Coronary artery (tissue), 2 donors: ENCODE measurements around the gene CIZ1.

Experiments
- DNase-seq: peaks from one replicate; pipeline ENCODE4 v3.0.0-alpha.2; 2017; ENCODE audit warnings: low spot score
- H3K27ac ChIP-seq, 2 donors: fragments of 200-600 bp; sonication (generic); one replicate each; pipeline ENCODE4 v1.5.1; 2016 to 2019
- H3K4me3 ChIP-seq: fragments of 200-600 bp; sonication (generic); 2 replicates; pipeline ENCODE4 v1.5.1; 2016; ENCODE audit warnings: mild to moderate bottlenecking, moderate library complexity
- CTCF ChIP-seq: fragments of 200-600 bp; sonication (generic); IDR thresholded peaks from one replicate; pipeline ENCODE4 v1.5.1; 2019; ENCODE audit warnings: antibody characterized with exemption

Gene CIZ1

GRCh38 chr9:128151309-128152132 is 39.9 kb downstream of the CIZ1 start:
- H3K4me3 ChIP-seq, result no peak overlapping the region
- DNase-seq, result no peak
- TF ChIP-seq CTCF, result no peak
- H3K27ac ChIP-seq, result no peak overlapping the region

GRCh38 chr9:128150594-128151308 is 40.6 kb downstream of the CIZ1 start:
- TF ChIP-seq CTCF, result no peak
- H3K4me3 ChIP-seq, result no peak overlapping the region
- DNase-seq, result no peak
- H3K27ac ChIP-seq, result no peak overlapping the region

- Histone ChIP-seq H3K27ac (no peak overlapping the region), H3K4me3 (no peak overlapping the region)
- DNase-seq, result no peak
- TF ChIP-seq CTCF, result no peak
These were observed 41.3 kb downstream of the CIZ1 start for GRCh38 chr9:128149951-128150593.

GRCh38 chr9:128149001-128149701 is 42.2 kb downstream of the CIZ1 start, which contains the start of gene LCN2:
LCN2 (plus strand) TSS chr9:128149453; CDS start chr9:128149526, 73 bp downstream.
- H3K27ac ChIP-seq, result no peak within 1 kb of the TSS
- DNase-seq, result no peak
- no peak within 1 kb of the TSS for H3K4me3 ChIP-seq
- TF ChIP-seq CTCF, result no peak

GRCh38 chr9:128148509-128149000 is 42.8 kb downstream of the CIZ1 start:
- DNase-seq, result no peak

More at GRCh38 chr9:128148509-128149000, 42.8 kb downstream of the CIZ1 start:
- Histone ChIP-seq H3K4me3 (no peak overlapping the region), H3K27ac (no peak overlapping the region)
- TF ChIP-seq CTCF, result no peak
